ENCODE results near the gene UGT1A1.

The UGT1A1 gene

GRCh38 chr2:233822101-233822771, 62.2 kb downstream of the UGT1A1 start:
- Histone ChIP-seq H3K27ac (no peak overlapping the region), H3K4me3 (IDR thresholded peaks at IDR 0.05; ENCODE audit: insufficient read depth, low read depth, low read length) (no peak overlapping the region)
- no peak for TF ChIP-seq CTCF (conservative IDR thresholded peaks at IDR 0.05; ENCODE audit: low read depth, low read length)

More at GRCh38 chr2:233822101-233822771, 62.2 kb downstream of the UGT1A1 start:
- Histone ChIP-seq H3K4me2 (no peak overlapping the region), H3K4me1 (ENCODE audit: low read depth, poor library complexity, severe bottlenecking) (no peaks in the 10 kb centered on the region), H4K20me1 (ENCODE audit: insufficient read depth) (no peaks in the 10 kb centered on the region), H3K36me3 (ENCODE audit: insufficient read depth) (no peaks in the 10 kb centered on the region), H2AFZ (ENCODE audit: low read depth) (no peak overlapping the region), H3K27me3 (ENCODE audit: insufficient read depth, low read depth) (no peaks in the 10 kb centered on the region), H3K79me2 (ENCODE audit: insufficient read depth, low read depth) (no peaks in the 10 kb centered on the region), H3K9ac (no peak overlapping the region)
